ENCODE results near the gene LAMA4. TPM values are rescaled to one million over a fixed set of nuclear protein-coding genes. Genes with fewer than 3 reads are reported as not detected.

Gene LAMA4
- total and polyA plus RNA-seq, 4 donors, result 2.1 to 6.0 (median 3.5) TPM

- TF ChIP-seq, protein P1, sequence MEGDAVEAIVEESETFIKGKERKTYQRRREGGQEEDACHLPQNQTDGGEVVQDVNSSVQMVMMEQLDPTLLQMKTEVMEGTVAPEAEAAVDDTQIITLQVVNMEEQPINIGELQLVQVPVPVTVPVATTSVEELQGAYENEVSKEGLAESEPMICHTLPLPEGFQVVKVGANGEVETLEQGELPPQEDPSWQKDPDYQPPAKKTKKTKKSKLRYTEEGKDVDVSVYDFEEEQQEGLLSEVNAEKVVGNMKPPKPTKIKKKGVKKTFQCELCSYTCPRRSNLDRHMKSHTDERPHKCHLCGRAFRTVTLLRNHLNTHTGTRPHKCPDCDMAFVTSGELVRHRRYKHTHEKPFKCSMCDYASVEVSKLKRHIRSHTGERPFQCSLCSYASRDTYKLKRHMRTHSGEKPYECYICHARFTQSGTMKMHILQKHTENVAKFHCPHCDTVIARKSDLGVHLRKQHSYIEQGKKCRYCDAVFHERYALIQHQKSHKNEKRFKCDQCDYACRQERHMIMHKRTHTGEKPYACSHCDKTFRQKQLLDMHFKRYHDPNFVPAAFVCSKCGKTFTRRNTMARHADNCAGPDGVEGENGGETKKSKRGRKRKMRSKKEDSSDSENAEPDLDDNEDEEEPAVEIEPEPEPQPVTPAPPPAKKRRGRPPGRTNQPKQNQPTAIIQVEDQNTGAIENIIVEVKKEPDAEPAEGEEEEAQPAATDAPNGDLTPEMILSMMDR (IDR thresholded peaks at IDR 0.05; ENCODE audit: low read depth, low read length, missing input control), result no peak
- TF ChIP-seq YY1 (IDR thresholded peaks at IDR 0.05), result no peak
- no peak for TF ChIP-seq RAD21 (IDR thresholded peaks at IDR 0.05)
- TF ChIP-seq FOXA1 (IDR thresholded peaks at IDR 0.05), result no peak
- TF ChIP-seq GABPA (IDR thresholded peaks at IDR 0.05 in 1 of 2, conservative IDR thresholded peaks at IDR 0.05 in 1 of 2), result no peak
- no peak for TF ChIP-seq ATF3 (IDR thresholded peaks at IDR 0.05)
- no peak for TF ChIP-seq MAX (IDR thresholded peaks at IDR 0.05)
- TF ChIP-seq HNF4G (IDR thresholded peaks at IDR 0.05), result no peak
- no peak for TF ChIP-seq JUND (IDR thresholded peaks at IDR 0.05)
Observed at GRCh38 chr6:112062966-112063365, 191.4 kb downstream of the LAMA4 start (continued).

GRCh38 chr6:112061605-112062004 is 192.8 kb downstream of the LAMA4 start:
- H3K4me1 ChIP-seq (ENCODE audit: control insufficient read depth in 4 of 4, insufficient read depth in 4 of 4, low read length in 3 of 4), result peaks cover 0 to 23% (median 14%) of the 10 kb centered on the region in 4 donors
- H3K27me3 ChIP-seq (ENCODE audit: control insufficient read depth in 4 of 4, insufficient read depth in 4 of 4, low read length in 3 of 4), result no peaks in the 10 kb centered on the region
- no peak overlapping the region for H3K9ac ChIP-seq (ENCODE audit: low read depth in 1 of 2, low read length in 2 of 2)
- H3K4me3 ChIP-seq (ENCODE audit: low read depth in 1 of 3, low read length in 3 of 3), result no peak overlapping the region
- H3K36me3 ChIP-seq (ENCODE audit: control insufficient read depth in 4 of 4, insufficient read depth in 3 of 4, low read depth in 1 of 4, low read length in 3 of 4), result no peaks in the 10 kb centered on the region
- DNase-seq (ENCODE audit: low spot score), result no peak
- no peak for TF ChIP-seq HNF4G (IDR thresholded peaks at IDR 0.05)
- TF ChIP-seq JUND (IDR thresholded peaks at IDR 0.05), result no peak
- TF ChIP-seq, protein P1 (IDR thresholded peaks at IDR 0.05; ENCODE audit: low read depth, low read length, missing input control), result no peak
- TF ChIP-seq HNF4A (conservative IDR thresholded peaks at IDR 0.05), result no peak
- TF ChIP-seq TAF1 (conservative IDR thresholded peaks at IDR 0.05), result no peak
- no peak for TF ChIP-seq GABPA (IDR thresholded peaks at IDR 0.05 in 1 of 2, conservative IDR thresholded peaks at IDR 0.05 in 1 of 2)
- TF ChIP-seq FOXA2 (IDR thresholded peaks at IDR 0.05), result no peak
- TF ChIP-seq, protein P2, sequence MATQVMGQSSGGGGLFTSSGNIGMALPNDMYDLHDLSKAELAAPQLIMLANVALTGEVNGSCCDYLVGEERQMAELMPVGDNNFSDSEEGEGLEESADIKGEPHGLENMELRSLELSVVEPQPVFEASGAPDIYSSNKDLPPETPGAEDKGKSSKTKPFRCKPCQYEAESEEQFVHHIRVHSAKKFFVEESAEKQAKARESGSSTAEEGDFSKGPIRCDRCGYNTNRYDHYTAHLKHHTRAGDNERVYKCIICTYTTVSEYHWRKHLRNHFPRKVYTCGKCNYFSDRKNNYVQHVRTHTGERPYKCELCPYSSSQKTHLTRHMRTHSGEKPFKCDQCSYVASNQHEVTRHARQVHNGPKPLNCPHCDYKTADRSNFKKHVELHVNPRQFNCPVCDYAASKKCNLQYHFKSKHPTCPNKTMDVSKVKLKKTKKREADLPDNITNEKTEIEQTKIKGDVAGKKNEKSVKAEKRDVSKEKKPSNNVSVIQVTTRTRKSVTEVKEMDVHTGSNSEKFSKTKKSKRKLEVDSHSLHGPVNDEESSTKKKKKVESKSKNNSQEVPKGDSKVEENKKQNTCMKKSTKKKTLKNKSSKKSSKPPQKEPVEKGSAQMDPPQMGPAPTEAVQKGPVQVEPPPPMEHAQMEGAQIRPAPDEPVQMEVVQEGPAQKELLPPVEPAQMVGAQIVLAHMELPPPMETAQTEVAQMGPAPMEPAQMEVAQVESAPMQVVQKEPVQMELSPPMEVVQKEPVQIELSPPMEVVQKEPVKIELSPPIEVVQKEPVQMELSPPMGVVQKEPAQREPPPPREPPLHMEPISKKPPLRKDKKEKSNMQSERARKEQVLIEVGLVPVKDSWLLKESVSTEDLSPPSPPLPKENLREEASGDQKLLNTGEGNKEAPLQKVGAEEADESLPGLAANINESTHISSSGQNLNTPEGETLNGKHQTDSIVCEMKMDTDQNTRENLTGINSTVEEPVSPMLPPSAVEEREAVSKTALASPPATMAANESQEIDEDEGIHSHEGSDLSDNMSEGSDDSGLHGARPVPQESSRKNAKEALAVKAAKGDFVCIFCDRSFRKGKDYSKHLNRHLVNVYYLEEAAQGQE (IDR thresholded peaks at IDR 0.05), result no peak
- TF ChIP-seq NR2F2 (IDR thresholded peaks at IDR 0.05), result no peak
- no peak for TF ChIP-seq YY1 (IDR thresholded peaks at IDR 0.05)
- no peak for TF ChIP-seq RAD21 (IDR thresholded peaks at IDR 0.05)
- no peak for TF ChIP-seq MAX (IDR thresholded peaks at IDR 0.05)
- no peak for TF ChIP-seq ATF3 (IDR thresholded peaks at IDR 0.05)
- TF ChIP-seq FOXA1 (IDR thresholded peaks at IDR 0.05), result no peak
- no peak for TF ChIP-seq ZBTB33 (IDR thresholded peaks at IDR 0.05)
- WGBS, result 93% methylated on average over 4 of the region's 4 CpGs
- no peaks in the 10 kb centered on the region for H3K9me3 ChIP-seq (ENCODE audit: control insufficient read depth in 4 of 4, low read length in 3 of 4)
- H3K27ac ChIP-seq (ENCODE audit: low read depth in 1 of 2, low read length in 2 of 2), result no peak overlapping the region

Data from liver (tissue), 9 donors.